Mesenchymal stem cell (in vitro differentiated cells and primary cell): ENCODE data around the gene PADI3.

Experiments
- DNase-seq: peaks from one replicate; pipeline ENCODE4 v3.0.0-alpha.2; 2013
- H2AFZ ChIP-seq: one replicate; pipeline ENCODE4 v1.6.1; 2013; ENCODE audit warnings: low read depth, mild to moderate bottlenecking, control low read depth, inconsistent platforms, low read length, moderate library complexity
- H2AK5ac ChIP-seq: 2 replicates; pipeline ENCODE4 v1.6.1; 2013; ENCODE audit warnings: low read length, moderate library complexity, mild to moderate bottlenecking, inconsistent platforms; ENCODE audit not compliant: severe bottlenecking
- H2BK120ac ChIP-seq: one replicate; pipeline ENCODE4 v1.6.1; 2013; ENCODE audit warnings: low read depth, mild to moderate bottlenecking, inconsistent platforms, low read length, moderate library complexity
- H2BK12ac ChIP-seq, 2 experiments: one replicate each; pipeline ENCODE4 v1.6.1; 2013; ENCODE audit warnings: inconsistent platforms in 2 of 2, low read length in 2 of 2, mild to moderate bottlenecking in 2 of 2, moderate library complexity in 2 of 2, control low read depth in 1 of 2
- H2BK15ac ChIP-seq: one replicate; pipeline ENCODE4 v1.6.1; 2013; ENCODE audit warnings: mild to moderate bottlenecking, low read depth, inconsistent platforms; ENCODE audit not compliant: poor library complexity, severe bottlenecking
- H2BK5ac ChIP-seq: 2 replicates; pipeline ENCODE4 v1.6.1; 2013; ENCODE audit warnings: low read depth, mild to moderate bottlenecking, low read length, control low read depth, inconsistent platforms; ENCODE audit not compliant: poor library complexity, severe bottlenecking
- H3K14ac ChIP-seq, 2 experiments: one replicate each; pipeline ENCODE4 v1.6.1; 2013; ENCODE audit warnings: inconsistent platforms in 2 of 2, low read length in 2 of 2, control low read depth in 1 of 2, mild to moderate bottlenecking in 1 of 2, moderate library complexity in 1 of 2
- H3K18ac ChIP-seq, 2 experiments: one replicate each; pipeline ENCODE4 v1.6.1; 2013; ENCODE audit warnings: inconsistent platforms in 2 of 2, low read length in 2 of 2, control low read depth in 1 of 2, low read depth in 1 of 2, mild to moderate bottlenecking in 1 of 2
- H3K23ac ChIP-seq, 2 experiments: one replicate each; pipeline ENCODE4 v1.6.1; 2013; ENCODE audit warnings: inconsistent platforms in 2 of 2, low read length in 2 of 2, mild to moderate bottlenecking in 2 of 2, moderate library complexity in 2 of 2, control low read depth in 1 of 2
- H3K27ac ChIP-seq: 2 replicates; pipeline ENCODE4 v1.5.1; 2013; ENCODE audit warnings: mild to moderate bottlenecking, moderate library complexity, low read length, control low read depth, inconsistent platforms; ENCODE audit not compliant: poor library complexity, severe bottlenecking
- H3K27me3 ChIP-seq, 2 experiments: 2 replicates each; pipeline versions ENCODE4 v1.6.1 to v1.7.0; 2013; ENCODE audit warnings: low read length in 2 of 2, mild to moderate bottlenecking in 2 of 2, moderate library complexity in 2 of 2, control low read depth in 1 of 2, inconsistent platforms in 1 of 2; ENCODE audit not compliant: control insufficient read depth in 1 of 2, insufficient read depth in 1 of 2
- H3K36me3 ChIP-seq, 2 experiments: 2 replicates each; pipeline versions ENCODE4 v1.6.1 to v1.7.0; 2013; ENCODE audit warnings: low read length in 2 of 2, control low read depth in 1 of 2, inconsistent platforms in 1 of 2, low read depth in 1 of 2, mild to moderate bottlenecking in 1 of 2; ENCODE audit not compliant: insufficient read depth in 2 of 2, control insufficient read depth in 1 of 2
- H3K4ac ChIP-seq, 2 experiments: one replicate each; pipeline ENCODE4 v1.6.1; 2013; ENCODE audit warnings: inconsistent platforms in 2 of 2, low read length in 2 of 2, mild to moderate bottlenecking in 2 of 2, moderate library complexity in 2 of 2, control low read depth in 1 of 2, low read depth in 1 of 2
- H3K4me1 ChIP-seq: 2 replicates; pipeline ENCODE4 v1.6.1; 2013; ENCODE audit warnings: low read depth, low read length, control low read depth; ENCODE audit not compliant: control insufficient read depth, insufficient read depth
- H3K4me2 ChIP-seq: 2 replicates; pipeline ENCODE4 v1.6.1; 2013; ENCODE audit warnings: low read length, mild to moderate bottlenecking, inconsistent platforms; ENCODE audit not compliant: poor library complexity, severe bottlenecking
- H3K4me3 ChIP-seq, 2 experiments: 2 replicates each; pipeline versions ENCODE4 v1.5.1 to v1.7.0; 2013; ENCODE audit warnings: low read length in 2 of 2, mild to moderate bottlenecking in 2 of 2, control low read depth in 1 of 2, low read depth in 1 of 2; ENCODE audit not compliant: insufficient read depth in 1 of 2
- H3K79me1 ChIP-seq: replicated peaks from 2 replicates; pipeline ENCODE4 v1.6.1; 2013; ENCODE audit warnings: mild to moderate bottlenecking, control low read depth, low read length, inconsistent platforms; ENCODE audit not compliant: poor library complexity, severe bottlenecking
- H3K9ac ChIP-seq: 2 replicates; pipeline ENCODE4 v1.7.0; 2013; ENCODE audit warnings: mild to moderate bottlenecking, low read length, moderate library complexity
- H3K9me3 ChIP-seq: 2 replicates; pipeline ENCODE4 v1.7.0; 2013; ENCODE audit warnings: mild to moderate bottlenecking, low read length; ENCODE audit not compliant: control insufficient read depth
- H4K8ac ChIP-seq: one replicate; pipeline ENCODE4 v1.6.1; 2013; ENCODE audit warnings: inconsistent platforms, mild to moderate bottlenecking, low read length, moderate library complexity
- H4K91ac ChIP-seq: one replicate; pipeline ENCODE4 v1.6.1; 2013; ENCODE audit warnings: mild to moderate bottlenecking, low read length, inconsistent platforms
- WGBS: methylation state at CpG from one replicate; pipeline ENCODE4 v1.1.7; 2013; ENCODE audit warnings: mixed read lengths; 5-methylcytosine and 5-hydroxymethylcytosine counted together

PADI3 gene

GRCh38 chr1:17220287-17220686, 28.6 kb upstream of the PADI3 start:
- peaks cover 0 to 83% of the 10 kb centered on the region in 2 experiments for H3K27me3 ChIP-seq
- DNase-seq: no peak

DNA sequence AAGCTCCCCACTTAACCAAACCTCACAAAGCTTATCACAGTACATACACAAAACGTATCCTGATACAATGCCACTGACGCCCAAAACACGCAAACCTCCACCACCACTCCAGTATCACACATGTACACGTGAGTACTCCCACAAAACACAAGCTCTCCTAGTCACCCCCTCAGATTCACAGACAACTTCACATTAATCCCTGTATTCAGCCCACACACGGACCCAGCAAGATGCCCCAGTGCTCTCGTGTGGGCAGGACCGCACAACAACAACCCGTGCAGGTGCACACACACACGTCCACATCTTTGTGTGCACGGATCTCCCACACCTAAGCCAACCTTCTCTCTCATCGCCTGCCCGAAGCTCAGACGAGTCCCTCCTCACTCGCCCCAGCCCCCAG, 26.3 kb upstream of the PADI3 start:
- Histone ChIP-seq H4K8ac (no peak overlapping the region), H2AK5ac (no peak overlapping the region), H3K9me3 (no peaks in the 10 kb centered on the region), H2BK5ac (no peak overlapping the region), H3K27me3 (peaks cover 0 to 76% of the 10 kb centered on the region in 2 experiments), H3K4me3 (no peak overlapping the region), H3K4ac (no peak overlapping the region), H3K18ac (no peak overlapping the region), H2BK120ac (no peak overlapping the region), H4K91ac (no peak overlapping the region), H3K9ac (no peak overlapping the region), H3K4me1 (peaks cover 9% of the 10 kb centered on the region), H3K14ac (no peak overlapping the region), H2BK12ac (no peak overlapping the region), H3K36me3 (no peaks in the 10 kb centered on the region), H3K79me1 (no peaks in the 10 kb centered on the region), H2BK15ac (no peak overlapping the region), H3K23ac (no peak overlapping the region), H3K27ac (no peak overlapping the region), H2AFZ (no peak overlapping the region), H3K4me2 (no peak overlapping the region)
- no peak for DNase-seq
- WGBS: 86% methylated on average over 13 of the region's 14 CpGs

More at GRCh38 chr1:17220287-17220686, 28.6 kb upstream of the PADI3 start:
- Histone ChIP-seq H3K4me3 (no peak overlapping the region), H3K23ac (no peak overlapping the region), H3K9ac (no peak overlapping the region), H2BK12ac (no peak overlapping the region), H2BK5ac (no peak overlapping the region), H3K27ac (no peak overlapping the region), H3K9me3 (no peaks in the 10 kb centered on the region), H3K4ac (no peak overlapping the region), H3K79me1 (no peaks in the 10 kb centered on the region), H3K36me3 (no peaks in the 10 kb centered on the region), H2AFZ (no peak overlapping the region), H4K91ac (no peak overlapping the region), H3K4me1 (peaks cover 12% of the 10 kb centered on the region), H2BK15ac (no peak overlapping the region), H2AK5ac (peak overlapping the region; percentile 24), H3K14ac (no peak overlapping the region), H3K18ac (no peak overlapping the region), H2BK120ac (no peak overlapping the region), H3K4me2 (no peak overlapping the region), H4K8ac (no peak overlapping the region)
- WGBS: 89% methylated on average over 3 of the region's 3 CpGs

DNA sequence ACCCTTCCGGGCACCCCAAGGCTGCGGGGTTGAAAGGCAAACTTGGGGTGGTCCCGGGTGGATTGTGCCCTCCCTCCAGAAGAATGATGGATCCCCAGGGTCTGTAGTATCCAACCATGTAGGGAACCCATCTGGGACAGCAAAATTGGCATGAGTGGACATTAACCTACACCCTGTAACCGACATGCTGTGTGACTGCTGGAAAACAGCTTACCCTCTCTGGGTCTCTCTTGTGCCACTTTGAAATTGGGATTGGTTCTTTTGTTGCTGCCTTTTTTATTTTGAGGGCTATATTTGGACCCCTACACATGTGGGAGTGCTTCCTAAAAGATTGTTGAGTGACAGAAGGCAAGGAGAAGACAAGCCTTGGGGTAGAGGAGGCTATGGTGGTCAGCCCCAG, 24.5 kb upstream of the PADI3 start:
- Histone ChIP-seq H2AK5ac (no peak overlapping the region), H3K9ac (no peak overlapping the region), H3K27ac (no peak overlapping the region), H3K23ac (no peak overlapping the region), H4K91ac (no peak overlapping the region), H3K36me3 (no peaks in the 10 kb centered on the region), H3K79me1 (no peaks in the 10 kb centered on the region), H3K4ac (no peak overlapping the region), H2BK120ac (no peak overlapping the region), H3K27me3 (peaks cover 0 to 65% of the 10 kb centered on the region in 2 experiments), H2BK15ac (no peak overlapping the region), H3K4me1 (peaks cover 17% of the 10 kb centered on the region), H4K8ac (no peak overlapping the region), H2BK12ac (no peak overlapping the region), H3K9me3 (no peaks in the 10 kb centered on the region), H2AFZ (no peak overlapping the region), H2BK5ac (no peak overlapping the region), H3K14ac (no peak overlapping the region), H3K4me3 (no peak overlapping the region), H3K18ac (no peak overlapping the region), H3K4me2 (no peak overlapping the region)
- 91% methylated on average over 4 of the region's 4 CpGs for WGBS
- DNase-seq: no peak

DNA sequence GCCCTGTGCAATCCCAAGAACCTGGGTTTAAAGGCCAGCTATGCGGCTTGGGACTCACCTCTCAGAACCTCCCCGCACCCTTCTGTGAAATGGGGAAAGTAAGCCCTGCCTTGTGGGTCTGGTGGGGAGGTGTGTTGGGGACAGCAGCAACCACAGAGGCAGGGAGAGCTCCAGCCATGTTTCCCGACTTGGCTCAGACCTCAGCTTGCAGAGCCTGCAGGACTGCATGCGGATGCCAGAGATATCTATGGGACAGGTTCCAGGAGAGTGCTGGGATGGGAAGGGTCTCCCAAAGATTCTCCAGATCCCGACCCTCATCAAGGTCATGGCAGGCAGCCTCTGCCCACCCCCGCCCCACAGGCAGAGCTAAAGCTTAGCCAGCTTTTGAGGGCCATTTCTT, 23.8 kb upstream of the PADI3 start:
- H3K4ac ChIP-seq: no peak overlapping the region
- DNase-seq: no peak
- H4K91ac ChIP-seq: no peak overlapping the region
- H3K4me3 ChIP-seq: no peak overlapping the region
- no peaks in the 10 kb centered on the region for H3K9me3 ChIP-seq
- no peak overlapping the region for H3K14ac ChIP-seq
- no peaks in the 10 kb centered on the region for H3K79me1 ChIP-seq
- WGBS: 97% methylated on average over 4 of the region's 6 CpGs
- no peak overlapping the region for H2AFZ ChIP-seq
- H3K23ac ChIP-seq: no peak overlapping the region
- peaks cover 17% of the 10 kb centered on the region for H3K4me1 ChIP-seq
- H3K4me2 ChIP-seq: no peak overlapping the region
- H2BK12ac ChIP-seq: no peak overlapping the region
- H3K18ac ChIP-seq: no peak overlapping the region
- H2BK120ac ChIP-seq: no peak overlapping the region
- H2BK15ac ChIP-seq: no peak overlapping the region
- no peak overlapping the region for H2BK5ac ChIP-seq
- peak overlapping the region; percentile 46 for H2AK5ac ChIP-seq
- no peak overlapping the region for H4K8ac ChIP-seq
- H3K27me3 ChIP-seq: peaks cover 0 to 67% of the 10 kb centered on the region in 2 experiments
- H3K27ac ChIP-seq: no peak overlapping the region
- H3K36me3 ChIP-seq: no peaks in the 10 kb centered on the region
- no peak overlapping the region for H3K9ac ChIP-seq
